Chondrocyte (in vitro differentiated cells): ENCODE results near the gene ZC3H12A. TPM values are rescaled to one million over a fixed set of nuclear protein-coding genes. Genes with fewer than 3 reads are reported as not detected.
A peak's percentile ranks its signal among the peaks of the same experiment; 100 is the strongest.

Source experiments
- DNase-seq: peaks from one replicate; pipeline ENCODE4 v3.0.0; 2021; ENCODE audit warnings: mixed read lengths, low spot score
- H3K27ac Mint-ChIP-seq: one replicate; pipeline ENCODE4 v1.8.0; 2021; ENCODE audit warnings: mild to moderate bottlenecking, moderate library complexity, mixed read lengths; ENCODE audit not compliant: unreplicated experiment
- H3K27me3 Mint-ChIP-seq: 2 replicates; pipeline ENCODE4 v1.8.0; 2021; ENCODE audit warnings: low read depth, mixed read lengths
- H3K36me3 Mint-ChIP-seq: 2 replicates; pipeline ENCODE4 v1.8.0; 2021; ENCODE audit warnings: low read depth, mixed read lengths
- H3K4me1 Mint-ChIP-seq: 2 replicates; pipeline ENCODE4 v1.8.0; 2021; ENCODE audit warnings: low read depth, mild to moderate bottlenecking, mixed read lengths
- H3K4me3 Mint-ChIP-seq: one replicate; pipeline ENCODE4 v1.8.0; 2021; ENCODE audit warnings: mild to moderate bottlenecking, moderate library complexity, mixed read lengths; ENCODE audit not compliant: unreplicated experiment
- H3K9me3 Mint-ChIP-seq: 2 replicates; pipeline ENCODE4 v1.8.0; 2021; ENCODE audit warnings: low read depth, mixed read lengths
- CTCF ChIP-seq: fragments of 200-600 bp; sonication (generic); IDR thresholded peaks from 2 replicates; pipeline ENCODE4 v1.5.0; 2021; ENCODE audit warnings: antibody characterized with exemption, mild to moderate bottlenecking, moderate library complexity
- total RNA-seq: library from RNA; stranded (reverse); gene quantifications from 3 replicates; pipeline ENCODE4 v1.2.1, GENCODE V29; 2021

ZC3H12A gene
- total RNA-seq, 1 donor from 2014 or later, result 6.9 TPM

- H3K4me3 Mint-ChIP-seq, result no peak overlapping the region
- peaks cover 47% of the 10 kb centered on the region for H3K4me1 Mint-ChIP-seq
- no peaks in the 10 kb centered on the region for H3K27me3 Mint-ChIP-seq
- TF ChIP-seq CTCF, result no peak
- peaks cover 18% of the 10 kb centered on the region for H3K36me3 Mint-ChIP-seq
- no peak for DNase-seq
- peak overlapping the region; percentile 49 for H3K27ac Mint-ChIP-seq
- H3K9me3 Mint-ChIP-seq, result no peaks in the 10 kb centered on the region
Observed at GRCh38 chr1:37482004-37482785, 7.8 kb downstream of the ZC3H12A start.

- H3K27ac Mint-ChIP-seq, result peak overlapping the region; percentile 57
- no peak for TF ChIP-seq CTCF
- no peak for DNase-seq
- H3K4me3 Mint-ChIP-seq, result no peak overlapping the region
- H3K36me3 Mint-ChIP-seq, result peaks cover 14% of the 10 kb centered on the region
- H3K4me1 Mint-ChIP-seq, result peaks cover 44% of the 10 kb centered on the region
- H3K9me3 Mint-ChIP-seq, result no peaks in the 10 kb centered on the region
- H3K27me3 Mint-ChIP-seq, result no peaks in the 10 kb centered on the region
Observed at GRCh38 chr1:37482796-37483744, 8.7 kb downstream of the ZC3H12A start.

GRCh38 chr1:37483785-37484184, 9.4 kb downstream of the ZC3H12A start:
- Mint-ChIP-seq H3K9me3 (no peaks in the 10 kb centered on the region), H3K4me1 (peaks cover 37% of the 10 kb centered on the region), H3K36me3 (peaks cover 14% of the 10 kb centered on the region), H3K27ac (peak overlapping the region; percentile 57), H3K27me3 (no peaks in the 10 kb centered on the region), H3K4me3 (no peak overlapping the region)
- TF ChIP-seq CTCF, result no peak
- no peak for DNase-seq

- no peak for DNase-seq
- peaks cover 14% of the 10 kb centered on the region for H3K36me3 Mint-ChIP-seq
Observed at GRCh38 chr1:37484325-37485051, 10.1 kb downstream of the ZC3H12A start.

More at GRCh38 chr1:37484325-37485051, 10.1 kb downstream of the ZC3H12A start:
- Mint-ChIP-seq H3K27me3 (no peaks in the 10 kb centered on the region), H3K4me1 (peaks cover 30% of the 10 kb centered on the region), H3K27ac (peak overlapping the region; percentile 51), H3K9me3 (no peaks in the 10 kb centered on the region), H3K4me3 (no peak overlapping the region)
- TF ChIP-seq CTCF, result no peak
